HepG2 (cell line): ENCODE data around the gene ZC3H15. TPM values are rescaled to one million over a fixed set of nuclear protein-coding genes. Genes with fewer than 3 reads are reported as not detected.

Source experiments
- ARHGAP35 ChIP-seq: sonication (generic); formaldehyde crosslinking; IDR thresholded peaks from 2 replicates; pipeline ENCODE4 v1.9.0; 2022; ENCODE audit warnings: mild to moderate bottlenecking, inconsistent platforms, moderate library complexity, missing genetic modification reagents, borderline replicate concordance
- GLI4 ChIP-seq: sonication (generic); formaldehyde crosslinking; IDR thresholded peaks from 2 replicates; pipeline ENCODE4 v1.5.1; 2020; ENCODE audit warnings: missing genetic modification reagents, mild to moderate bottlenecking, moderate library complexity, borderline replicate concordance
- KLF16 ChIP-seq, 2 experiments: sonication (generic) in 1 of 2; formaldehyde crosslinking in 1 of 2; IDR thresholded peaks; 2 replicates each; pipeline versions ENCODE4 v1.6.1 to v1.8.0; 2016 to 2023; ENCODE audit warnings: missing genetic modification reagents in 2 of 2, missing compliant biosample characterization in 1 of 2
- RBFOX2 ChIP-seq: fragments of 200-400 bp; formaldehyde crosslinking; IDR thresholded peaks from 2 replicates; pipeline ENCODE4 v1.6.1; 2017; ENCODE audit warnings: low read depth, mild to moderate bottlenecking, low read length
- SPEN ChIP-seq: sonication (generic); formaldehyde crosslinking; IDR thresholded peaks from 2 replicates; pipeline ENCODE4 v1.5.1; 2020; ENCODE audit warnings: low read depth, mild to moderate bottlenecking, missing genetic modification reagents
- YY1 ChIP-seq: IDR thresholded peaks from 2 replicates; pipeline ENCODE4 v1.6.1; 2011; ENCODE audit warnings: low read length, low read depth, moderate library complexity, mild to moderate bottlenecking; ENCODE audit not compliant: insufficient read depth, insufficient replicate concordance
- ZNF331 ChIP-seq: sonication (generic); formaldehyde crosslinking; IDR thresholded peaks from 2 replicates; pipeline ENCODE4 v1.4.0; 2020; ENCODE audit warnings: missing genetic modification reagents
- ZNF792 ChIP-seq: IDR thresholded peaks from 2 replicates; pipeline ENCODE4 v1.6.1; 2016
- ZSCAN20 ChIP-seq: sonication (generic); formaldehyde crosslinking; IDR thresholded peaks from 2 replicates; pipeline ENCODE4 v1.4.0; 2020; ENCODE audit warnings: missing genetic modification reagents, mild to moderate bottlenecking, borderline replicate concordance
- ZSCAN9 ChIP-seq: IDR thresholded peaks from 2 replicates; pipeline ENCODE4 v1.6.1; 2016; ENCODE audit warnings: borderline replicate concordance
- ZZZ3 ChIP-seq: sonication (generic); formaldehyde crosslinking; IDR thresholded peaks from 2 replicates; pipeline ENCODE4 v1.4.0; 2020; ENCODE audit warnings: missing genetic modification reagents, mild to moderate bottlenecking, borderline replicate concordance
- polyA plus RNA-seq, 8 experiments: library from polyadenylated mRNA; depleted of rRNA in 3 of 8; stranded (reverse) in 7 of 8; unstranded in 1 of 8; fragments of >200 nt; fragmentation: Illumina TruSeq in 4 of 8; extraction: Trizol in 4 of 8; gene quantifications; 2 replicates each; pipeline versions ENCODE4 v1.2.1 to v1.2.3, GENCODE V29; 2011 to 2016; ENCODE audit warnings: low read depth in 4 of 8, missing spikeins in 1 of 8, mixed read lengths in 1 of 8; ENCODE audit not compliant: insufficient read depth in 1 of 8
- total RNA-seq, 5 experiments: library from RNA; depleted of rRNA; stranded (reverse); fragments of >200 nt; fragmentation: Illumina TruSeq; extraction: Trizol; gene quantifications; 2 replicates each; pipeline ENCODE4 v1.2.3, GENCODE V29; 2016; ENCODE audit warnings: low read depth in 1 of 5
- TF ChIP-seq, protein P1 (sequence below): sonication (generic); formaldehyde crosslinking; IDR thresholded peaks from 2 replicates; pipeline ENCODE4 v1.5.0; 2020; ENCODE audit warnings: missing genetic modification reagents
- TF ChIP-seq, protein P2 (sequence below): sonication (generic); formaldehyde crosslinking; IDR thresholded peaks from 2 replicates; pipeline ENCODE4 v1.8.1; 2022; ENCODE audit warnings: low read depth, mild to moderate bottlenecking, missing genetic modification reagents
- TF ChIP-seq, protein P3 (sequence below): sonication (generic); formaldehyde crosslinking; IDR thresholded peaks from 2 replicates; pipeline ENCODE4 v1.5.1; 2020; ENCODE audit warnings: missing genetic modification reagents, mild to moderate bottlenecking, borderline replicate concordance
- TF ChIP-seq, protein P4 (sequence below): sonication (generic); formaldehyde crosslinking; IDR thresholded peaks from 2 replicates; pipeline ENCODE4 v1.4.0; 2020; ENCODE audit warnings: missing genetic modification reagents, borderline replicate concordance
- TF ChIP-seq, protein P5 (sequence below): sonication (generic); formaldehyde crosslinking; conservative IDR thresholded peaks from 2 replicates; pipeline ENCODE4 v1.5.0; 2020; ENCODE audit warnings: missing genetic modification reagents

Gene ZC3H15
- total and polyA plus RNA-seq, 2 of the 13 experiments (the other 11 are each of a cell fraction or from before 2014, with no cell fraction given) = 84.6 to 168 TPM

DNA sequence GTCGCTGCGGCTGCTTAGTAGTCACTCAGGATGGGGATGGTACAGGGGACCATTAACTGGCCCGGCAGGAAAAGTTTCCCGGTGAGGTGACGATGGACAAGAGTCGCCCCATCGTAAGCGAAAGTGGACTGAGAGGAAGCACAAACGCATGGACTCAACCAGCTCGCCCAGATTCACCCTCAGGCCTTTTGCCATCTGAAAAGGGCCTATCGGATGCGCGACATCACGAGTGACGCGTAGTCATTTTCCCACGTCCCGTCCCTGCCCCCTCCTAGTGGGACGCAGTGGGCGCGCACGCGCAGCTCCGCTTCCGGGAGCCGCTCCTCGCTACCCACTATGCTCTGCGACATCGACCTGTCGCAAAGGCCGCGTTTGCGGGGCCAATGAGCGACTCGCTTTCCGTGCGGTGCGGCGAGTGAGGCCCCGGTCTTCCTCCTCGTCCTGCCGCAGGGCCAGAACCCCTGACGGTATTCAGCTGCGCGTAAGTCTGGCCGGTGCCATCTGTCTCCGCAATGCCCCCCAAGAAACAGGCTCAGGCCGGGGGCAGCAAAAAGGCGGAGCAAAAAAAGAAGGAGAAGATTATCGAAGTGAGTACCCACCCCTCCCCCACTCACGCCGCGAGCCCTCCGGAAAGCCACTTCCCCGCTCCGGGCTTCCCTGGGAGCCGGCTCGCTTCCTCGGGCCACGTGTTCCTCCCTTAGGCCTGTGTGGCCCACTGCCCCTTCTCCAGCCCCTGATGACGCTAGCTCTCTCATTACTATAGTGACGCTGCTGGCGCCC lies at the start of gene ZC3H15 (continued):
- TF ChIP-seq ARHGAP35 (CRISPR knock-in tag) (no peak; the same call in 1 of the 2 replicates), SPEN (peak; percentile 100), ZSCAN20 (peak; percentile 96; the same call in 1 of the 2 replicates), ZSCAN9 (CRISPR knock-in tag) (no peak; the same call in none of the 2 replicates), ZZZ3 (CRISPR knock-in tag) (peak; percentile 96), GLI4 (CRISPR knock-in tag) (peak; percentile 98; the same call in 1 of the 2 replicates), YY1 (peak; percentile 63), ZNF792 (CRISPR knock-in tag) (peak; percentile 70), RBFOX2 (peak; percentile 97), ZNF331 (CRISPR knock-in tag) (peak; percentile 83), KLF16 (CRISPR knock-in tag; IDR thresholded peaks at IDR 0.05) (peak in 1 of 2 experiments; percentile 91; a peak in 2 of 4 replicates)
- TF ChIP-seq, protein P1, sequence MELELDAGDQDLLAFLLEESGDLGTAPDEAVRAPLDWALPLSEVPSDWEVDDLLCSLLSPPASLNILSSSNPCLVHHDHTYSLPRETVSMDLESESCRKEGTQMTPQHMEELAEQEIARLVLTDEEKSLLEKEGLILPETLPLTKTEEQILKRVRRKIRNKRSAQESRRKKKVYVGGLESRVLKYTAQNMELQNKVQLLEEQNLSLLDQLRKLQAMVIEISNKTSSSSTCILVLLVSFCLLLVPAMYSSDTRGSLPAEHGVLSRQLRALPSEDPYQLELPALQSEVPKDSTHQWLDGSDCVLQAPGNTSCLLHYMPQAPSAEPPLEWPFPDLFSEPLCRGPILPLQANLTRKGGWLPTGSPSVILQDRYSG (CRISPR knock-in tag) = peak; percentile 64; the same call in 1 of the 2 replicates
- TF ChIP-seq, protein P2, sequence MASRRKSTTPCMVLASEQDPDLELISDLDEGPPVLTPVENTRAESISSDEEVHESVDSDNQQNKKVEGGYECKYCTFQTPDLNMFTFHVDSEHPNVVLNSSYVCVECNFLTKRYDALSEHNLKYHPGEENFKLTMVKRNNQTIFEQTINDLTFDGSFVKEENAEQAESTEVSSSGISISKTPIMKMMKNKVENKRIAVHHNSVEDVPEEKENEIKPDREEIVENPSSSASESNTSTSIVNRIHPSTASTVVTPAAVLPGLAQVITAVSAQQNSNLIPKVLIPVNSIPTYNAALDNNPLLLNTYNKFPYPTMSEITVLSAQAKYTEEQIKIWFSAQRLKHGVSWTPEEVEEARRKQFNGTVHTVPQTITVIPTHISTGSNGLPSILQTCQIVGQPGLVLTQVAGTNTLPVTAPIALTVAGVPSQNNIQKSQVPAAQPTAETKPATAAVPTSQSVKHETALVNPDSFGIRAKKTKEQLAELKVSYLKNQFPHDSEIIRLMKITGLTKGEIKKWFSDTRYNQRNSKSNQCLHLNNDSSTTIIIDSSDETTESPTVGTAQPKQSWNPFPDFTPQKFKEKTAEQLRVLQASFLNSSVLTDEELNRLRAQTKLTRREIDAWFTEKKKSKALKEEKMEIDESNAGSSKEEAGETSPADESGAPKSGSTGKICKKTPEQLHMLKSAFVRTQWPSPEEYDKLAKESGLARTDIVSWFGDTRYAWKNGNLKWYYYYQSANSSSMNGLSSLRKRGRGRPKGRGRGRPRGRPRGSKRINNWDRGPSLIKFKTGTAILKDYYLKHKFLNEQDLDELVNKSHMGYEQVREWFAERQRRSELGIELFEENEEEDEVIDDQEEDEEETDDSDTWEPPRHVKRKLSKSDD (CRISPR knock-in tag) = peak; percentile 55; the same call in 1 of the 2 replicates
- TF ChIP-seq, protein P3, sequence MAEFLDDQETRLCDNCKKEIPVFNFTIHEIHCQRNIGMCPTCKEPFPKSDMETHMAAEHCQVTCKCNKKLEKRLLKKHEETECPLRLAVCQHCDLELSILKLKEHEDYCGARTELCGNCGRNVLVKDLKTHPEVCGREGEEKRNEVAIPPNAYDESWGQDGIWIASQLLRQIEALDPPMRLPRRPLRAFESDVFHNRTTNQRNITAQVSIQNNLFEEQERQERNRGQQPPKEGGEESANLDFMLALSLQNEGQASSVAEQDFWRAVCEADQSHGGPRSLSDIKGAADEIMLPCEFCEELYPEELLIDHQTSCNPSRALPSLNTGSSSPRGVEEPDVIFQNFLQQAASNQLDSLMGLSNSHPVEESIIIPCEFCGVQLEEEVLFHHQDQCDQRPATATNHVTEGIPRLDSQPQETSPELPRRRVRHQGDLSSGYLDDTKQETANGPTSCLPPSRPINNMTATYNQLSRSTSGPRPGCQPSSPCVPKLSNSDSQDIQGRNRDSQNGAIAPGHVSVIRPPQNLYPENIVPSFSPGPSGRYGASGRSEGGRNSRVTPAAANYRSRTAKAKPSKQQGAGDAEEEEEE (CRISPR knock-in tag) = no peak
- TF ChIP-seq, protein P4, sequence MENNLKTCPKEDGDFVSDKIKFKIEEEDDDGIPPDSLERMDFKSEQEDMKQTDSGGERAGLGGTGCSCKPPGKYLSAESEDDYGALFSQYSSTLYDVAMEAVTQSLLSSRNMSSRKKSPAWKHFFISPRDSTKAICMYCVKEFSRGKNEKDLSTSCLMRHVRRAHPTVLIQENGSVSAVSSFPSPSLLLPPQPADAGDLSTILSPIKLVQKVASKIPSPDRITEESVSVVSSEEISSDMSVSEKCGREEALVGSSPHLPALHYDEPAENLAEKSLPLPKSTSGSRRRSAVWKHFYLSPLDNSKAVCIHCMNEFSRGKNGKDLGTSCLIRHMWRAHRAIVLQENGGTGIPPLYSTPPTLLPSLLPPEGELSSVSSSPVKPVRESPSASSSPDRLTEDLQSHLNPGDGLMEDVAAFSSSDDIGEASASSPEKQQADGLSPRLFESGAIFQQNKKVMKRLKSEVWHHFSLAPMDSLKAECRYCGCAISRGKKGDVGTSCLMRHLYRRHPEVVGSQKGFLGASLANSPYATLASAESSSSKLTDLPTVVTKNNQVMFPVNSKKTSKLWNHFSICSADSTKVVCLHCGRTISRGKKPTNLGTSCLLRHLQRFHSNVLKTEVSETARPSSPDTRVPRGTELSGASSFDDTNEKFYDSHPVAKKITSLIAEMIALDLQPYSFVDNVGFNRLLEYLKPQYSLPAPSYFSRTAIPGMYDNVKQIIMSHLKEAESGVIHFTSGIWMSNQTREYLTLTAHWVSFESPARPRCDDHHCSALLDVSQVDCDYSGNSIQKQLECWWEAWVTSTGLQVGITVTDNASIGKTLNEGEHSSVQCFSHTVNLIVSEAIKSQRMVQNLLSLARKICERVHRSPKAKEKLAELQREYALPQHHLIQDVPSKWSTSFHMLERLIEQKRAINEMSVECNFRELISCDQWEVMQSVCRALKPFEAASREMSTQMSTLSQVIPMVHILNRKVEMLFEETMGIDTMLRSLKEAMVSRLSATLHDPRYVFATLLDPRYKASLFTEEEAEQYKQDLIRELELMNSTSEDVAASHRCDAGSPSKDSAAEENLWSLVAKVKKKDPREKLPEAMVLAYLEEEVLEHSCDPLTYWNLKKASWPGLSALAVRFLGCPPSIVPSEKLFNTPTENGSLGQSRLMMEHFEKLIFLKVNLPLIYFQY = peak; percentile 71; the same call in 1 of the 2 replicates
- TF ChIP-seq, protein P5, sequence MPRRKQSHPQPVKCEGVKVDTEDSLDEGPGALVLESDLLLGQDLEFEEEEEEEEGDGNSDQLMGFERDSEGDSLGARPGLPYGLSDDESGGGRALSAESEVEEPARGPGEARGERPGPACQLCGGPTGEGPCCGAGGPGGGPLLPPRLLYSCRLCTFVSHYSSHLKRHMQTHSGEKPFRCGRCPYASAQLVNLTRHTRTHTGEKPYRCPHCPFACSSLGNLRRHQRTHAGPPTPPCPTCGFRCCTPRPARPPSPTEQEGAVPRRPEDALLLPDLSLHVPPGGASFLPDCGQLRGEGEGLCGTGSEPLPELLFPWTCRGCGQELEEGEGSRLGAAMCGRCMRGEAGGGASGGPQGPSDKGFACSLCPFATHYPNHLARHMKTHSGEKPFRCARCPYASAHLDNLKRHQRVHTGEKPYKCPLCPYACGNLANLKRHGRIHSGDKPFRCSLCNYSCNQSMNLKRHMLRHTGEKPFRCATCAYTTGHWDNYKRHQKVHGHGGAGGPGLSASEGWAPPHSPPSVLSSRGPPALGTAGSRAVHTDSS = peak; percentile 48; the same call in 1 of the 2 replicates
